Nephron progenitor cell (in vitro differentiated cells): Measurements from ENCODE around the gene S1PR3.

Experiments
- DNase-seq: peaks from one replicate; pipeline ENCODE4 v3.0.0; 2021
- H3K27ac Mint-ChIP-seq: 2 replicates; pipeline ENCODE4 v1.8.0; 2021; ENCODE audit warnings: mild to moderate bottlenecking, moderate library complexity, mixed read lengths
- H3K27me3 Mint-ChIP-seq: 2 replicates; pipeline ENCODE4 v1.8.0; 2021; ENCODE audit warnings: mild to moderate bottlenecking, low read depth, mixed read lengths; ENCODE audit not compliant: poor library complexity
- H3K36me3 Mint-ChIP-seq: 2 replicates; pipeline ENCODE4 v1.8.0; 2021; ENCODE audit warnings: low read depth, mixed read lengths
- H3K4me1 Mint-ChIP-seq: 2 replicates; pipeline ENCODE4 v1.8.0; 2021; ENCODE audit warnings: mixed read lengths
- H3K4me3 Mint-ChIP-seq: 2 replicates; pipeline ENCODE4 v1.8.0; 2021; ENCODE audit warnings: mild to moderate bottlenecking, moderate library complexity, mixed read lengths
- H3K9me3 Mint-ChIP-seq: 2 replicates; pipeline ENCODE4 v1.8.0; 2021; ENCODE audit warnings: mild to moderate bottlenecking, moderate library complexity, mixed read lengths
- CTCF ChIP-seq: fragments of 200-600 bp; sonication (generic); IDR thresholded peaks from 2 replicates; pipeline ENCODE4 v1.5.0; 2021; ENCODE audit warnings: antibody characterized with exemption

S1PR3 gene

GRCh38 chr9:88953381-88954029, 37.8 kb upstream of the S1PR3 start:
- Mint-ChIP-seq H3K4me3 (no peak overlapping the region), H3K4me1 (peaks cover 52% of the 10 kb centered on the region), H3K9me3 (no peaks in the 10 kb centered on the region), H3K36me3 (no peaks in the 10 kb centered on the region), H3K27ac (no peak overlapping the region), H3K27me3 (peaks cover 5% of the 10 kb centered on the region)
- TF ChIP-seq CTCF = no peak
- no peak for DNase-seq

- Mint-ChIP-seq H3K4me3 (no peak overlapping the region), H3K27ac (no peak overlapping the region), H3K36me3 (no peaks in the 10 kb centered on the region), H3K9me3 (no peaks in the 10 kb centered on the region), H3K27me3 (peaks cover 5% of the 10 kb centered on the region), H3K4me1 (peaks cover 49% of the 10 kb centered on the region)
- no peak for TF ChIP-seq CTCF
- no peak for DNase-seq
Observed at GRCh38 chr9:88954066-88954465, 37.2 kb upstream of the S1PR3 start.

- H3K36me3 Mint-ChIP-seq = no peaks in the 10 kb centered on the region
- H3K27me3 Mint-ChIP-seq = peaks cover 5% of the 10 kb centered on the region
- H3K27ac Mint-ChIP-seq = no peak overlapping the region
- no peak overlapping the region for H3K4me3 Mint-ChIP-seq
- no peak for DNase-seq
- TF ChIP-seq CTCF = no peak
- no peaks in the 10 kb centered on the region for H3K9me3 Mint-ChIP-seq
- peaks cover 22% of the 10 kb centered on the region for H3K4me1 Mint-ChIP-seq
Observed at GRCh38 chr9:88957526-88957925, 33.7 kb upstream of the S1PR3 start.

- DNase-seq = no peak
- Mint-ChIP-seq H3K4me3 (no peak overlapping the region), H3K27me3 (peaks cover 4% of the 10 kb centered on the region), H3K4me1 (peaks cover 15% of the 10 kb centered on the region), H3K27ac (no peak overlapping the region), H3K9me3 (no peaks in the 10 kb centered on the region), H3K36me3 (no peaks in the 10 kb centered on the region)
- TF ChIP-seq CTCF = no peak
Observed at GRCh38 chr9:88959727-88960469, 31.4 kb upstream of the S1PR3 start.

GRCh38 chr9:88960632-88961031, 30.6 kb upstream of the S1PR3 start:
- H3K27ac Mint-ChIP-seq = no peak overlapping the region
- H3K36me3 Mint-ChIP-seq = no peaks in the 10 kb centered on the region
- H3K9me3 Mint-ChIP-seq = no peaks in the 10 kb centered on the region
- no peak overlapping the region for H3K4me3 Mint-ChIP-seq
- TF ChIP-seq CTCF = no peak
- no peaks in the 10 kb centered on the region for H3K27me3 Mint-ChIP-seq
- peaks cover 7% of the 10 kb centered on the region for H3K4me1 Mint-ChIP-seq
- no peak for DNase-seq

- no peak for TF ChIP-seq CTCF
- DNase-seq = no peak
- Mint-ChIP-seq H3K27ac (no peak overlapping the region), H3K4me3 (no peak overlapping the region), H3K9me3 (no peaks in the 10 kb centered on the region), H3K27me3 (no peaks in the 10 kb centered on the region), H3K36me3 (no peaks in the 10 kb centered on the region), H3K4me1 (peaks cover 22% of the 10 kb centered on the region)
Observed at GRCh38 chr9:88965473-88965872, 25.8 kb upstream of the S1PR3 start.
